Testis (tissue), 3 donors: ENCODE measurements around the gene FFAR3. TPM values are rescaled to one million over a fixed set of nuclear protein-coding genes. Genes with fewer than 3 reads are reported as not detected.
"Not testable (repeated sequence)": the region's sequence is repeated elsewhere in the genome, so short reads cannot be mapped to it uniquely, and the experiment has no call there.

Experiments
- DNase-seq: peaks from one replicate; pipeline ENCODE4 v3.0.0-alpha.2; 2019
- H3K27ac ChIP-seq, 2 donors: fragments of 200-600 bp; sonication (generic); one replicate each; pipeline ENCODE4 v1.5.1; 2019
- H3K27me3 ChIP-seq: fragments of 200-600 bp; sonication (generic); one replicate; pipeline ENCODE4 v1.5.1; 2019
- H3K36me3 ChIP-seq: fragments of 200-600 bp; sonication (generic); one replicate; pipeline ENCODE4 v1.5.1; 2017; ENCODE audit warnings: low read depth; ENCODE audit errors: missing control alignments
- H3K4me1 ChIP-seq: fragments of 200-600 bp; sonication (generic); one replicate; pipeline ENCODE4 v1.5.1; 2019
- H3K4me3 ChIP-seq, 2 donors: fragments of 200-600 bp; sonication (generic); one replicate each; pipeline ENCODE4 v1.5.1; 2017 to 2019
- H3K9me3 ChIP-seq: fragments of 200-600 bp; sonication (generic); one replicate; pipeline ENCODE4 v1.5.1; 2017
- CTCF ChIP-seq, 3 experiments: fragments of 450-650 bp in 2 of 3; fragments of 200-600 bp in 1 of 3; sonication (generic) in 1 of 3; IDR thresholded peaks; one replicate each; pipeline ENCODE4 v1.5.1; 2016 to 2019; ENCODE audit warnings: antibody characterized with exemption in 3 of 3, mild to moderate bottlenecking in 2 of 3, moderate library complexity in 1 of 3
- POLR2A ChIP-seq: fragments of 450-650 bp; IDR thresholded peaks from one replicate; pipeline ENCODE4 v1.6.1; 2017; ENCODE audit warnings: antibody characterized with exemption, mild to moderate bottlenecking, moderate library complexity
- WGBS, 2 donors: methylation state at CpG; one replicate each; pipeline ENCODE4 v1.1.5; 2018; 5-methylcytosine and 5-hydroxymethylcytosine counted together
- intact Hi-C: fragments of 100-400 bp; cut with DNase I; formaldehyde crosslinking; loops from one replicate; pipeline ENCODE4 v1.15.1; 2023; ENCODE audit warnings: low total_unique reads
- polyA plus RNA-seq: library from polyadenylated mRNA; stranded (reverse); fragments of 350-450 nt; fragmentation: Illumina TruSeq; extraction: RNeasy Lipid Tissue Mini Kit (QIAGEN cat#74804); gene quantifications from one replicate; pipeline ENCODE4 v1.2.3, GENCODE V29; 2014; ENCODE audit warnings: low read depth, low replicate concordance; ENCODE audit not compliant: insufficient read depth
- total RNA-seq, 2 donors: library from RNA; depleted of rRNA; stranded (reverse); fragments of >200 nt; gene quantifications; one replicate each; pipeline ENCODE4 v1.2.3, GENCODE V29; 2016

Gene FFAR3
- total and polyA plus RNA-seq, 3 donors from 2014 or later, result 0.25 to 0.47 TPM; not detected in 1

DNA sequence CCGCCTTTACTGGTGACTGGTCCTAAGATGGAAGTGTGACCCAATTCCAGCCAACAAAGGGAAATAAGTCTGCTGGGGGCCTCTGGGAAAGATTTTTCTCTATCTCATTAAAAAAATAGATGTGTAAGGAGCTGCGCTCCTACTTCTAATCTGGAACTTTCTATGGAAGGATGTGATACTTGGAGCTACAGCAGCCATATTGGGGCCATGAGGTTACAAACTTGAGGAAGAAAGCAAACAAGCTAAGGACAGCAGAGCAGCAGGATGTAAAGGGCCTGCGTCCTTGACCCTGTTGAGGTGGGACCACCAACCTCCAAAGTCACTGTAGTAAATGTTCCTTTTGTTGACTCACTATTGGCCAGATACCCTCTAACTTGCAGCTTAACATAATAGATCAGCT lies 20.1 kb downstream of the FFAR3 start:
- WGBS, 2 donors, result 96 to 97% methylated on average over 3 of the region's 3 CpGs
- no peak for TF ChIP-seq CTCF (IDR thresholded peaks at IDR 0.05)
- TF ChIP-seq POLR2A, result no peak
- Histone ChIP-seq H3K27me3 (no peaks in the 10 kb centered on the region), H3K36me3 (no peaks in the 10 kb centered on the region), H3K9me3 (no peaks in the 10 kb centered on the region), H3K27ac (no peak overlapping the region), H3K4me3 (no peak overlapping the region), H3K4me1 (no peaks in the 10 kb centered on the region)
- intact Hi-C loops, result no loop called here
- DNase-seq, result no peak

DNA sequence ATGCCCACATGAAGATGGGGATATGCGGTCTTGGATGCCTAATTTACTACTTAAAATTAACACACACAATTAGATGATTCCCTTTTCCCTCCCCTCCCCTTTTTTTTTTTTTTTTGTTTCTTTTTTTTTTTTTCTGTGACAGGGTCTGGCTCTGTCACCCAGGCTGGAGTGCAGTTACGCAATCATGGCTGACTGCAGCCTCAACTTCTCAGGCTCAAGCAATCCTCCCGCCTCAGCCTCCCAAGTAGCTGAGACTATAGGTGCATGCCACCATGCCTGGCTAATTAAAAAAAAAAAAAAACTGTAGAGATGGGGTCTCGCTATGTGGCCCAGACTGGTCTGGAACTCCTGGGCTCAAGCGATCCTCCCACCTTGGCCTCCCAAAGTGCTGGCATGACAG lies 21.3 kb downstream of the FFAR3 start:
- H3K27me3 ChIP-seq, H3K4me1 ChIP-seq, H3K4me3 ChIP-seq, H3K27ac ChIP-seq, H3K9me3 ChIP-seq, DNase-seq, H3K36me3 ChIP-seq, intact Hi-C loops: not testable (repeated sequence)
- 94 to 96% methylated on average over 5 of the region's 5 CpGs for WGBS, 2 donors

- WGBS, 2 donors, result 43 to 48% methylated on average over 1 of the region's 1 CpG
- no peak overlapping the region for H3K27ac ChIP-seq
- DNase-seq, result no peak
- no peaks in the 10 kb centered on the region for H3K36me3 ChIP-seq
- no peaks in the 10 kb centered on the region for H3K9me3 ChIP-seq
- no peaks in the 10 kb centered on the region for H3K4me1 ChIP-seq
- intact Hi-C loops, result no loop called here
- no peak overlapping the region for H3K4me3 ChIP-seq
- TF ChIP-seq CTCF (IDR thresholded peaks at IDR 0.05) (no peak), POLR2A (no peak)
- no peaks in the 10 kb centered on the region for H3K27me3 ChIP-seq
Observed at GRCh38 chr19:35379992-35380391, 21.7 kb downstream of the FFAR3 start.

DNA sequence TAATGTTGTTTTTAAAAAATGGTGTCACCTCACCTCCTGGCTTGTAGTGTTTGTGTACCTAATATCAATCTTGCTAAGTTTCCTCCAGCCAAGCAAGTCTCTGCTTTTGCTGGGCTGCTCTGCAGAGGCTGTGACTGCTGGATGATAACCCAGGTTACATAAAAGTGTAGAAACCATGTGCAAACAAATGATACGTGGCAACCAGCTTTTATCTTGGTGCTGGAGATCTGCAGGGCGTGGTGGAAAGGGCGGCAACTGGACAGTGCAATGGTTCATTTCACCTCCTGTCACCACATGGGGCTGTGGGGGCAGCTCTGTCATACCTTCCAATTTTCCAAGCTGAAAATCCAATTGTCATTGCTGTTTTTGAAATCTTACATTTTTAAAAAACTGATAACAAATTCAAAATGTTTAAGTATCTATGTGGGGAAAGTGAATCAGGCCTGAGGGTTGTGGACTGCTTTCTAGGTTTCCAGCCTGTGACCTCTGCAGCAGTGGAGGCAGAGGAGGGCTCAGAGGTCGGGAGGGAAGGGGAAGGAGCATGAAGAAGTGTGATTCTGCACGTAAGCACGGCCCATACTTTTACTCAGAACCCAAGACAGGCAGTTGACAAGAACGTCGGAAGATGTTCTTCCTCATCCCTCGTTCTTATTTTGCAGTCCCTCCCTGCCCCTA lies 22.3 kb downstream of the FFAR3 start:
- DNase-seq, result no peak
- TF ChIP-seq POLR2A (no peak), CTCF (IDR thresholded peaks at IDR 0.05) (no peak)
- H3K4me1 ChIP-seq, result no peaks in the 10 kb centered on the region
- no peak overlapping the region for H3K4me3 ChIP-seq
- H3K9me3 ChIP-seq, result no peaks in the 10 kb centered on the region
- no peaks in the 10 kb centered on the region for H3K27me3 ChIP-seq
- 64 to 74% methylated on average over 9 of the region's 9 CpGs for WGBS, 2 donors
- intact Hi-C loops, result no loop called here
- no peak overlapping the region for H3K27ac ChIP-seq
- H3K36me3 ChIP-seq, result no peaks in the 10 kb centered on the region

DNA sequence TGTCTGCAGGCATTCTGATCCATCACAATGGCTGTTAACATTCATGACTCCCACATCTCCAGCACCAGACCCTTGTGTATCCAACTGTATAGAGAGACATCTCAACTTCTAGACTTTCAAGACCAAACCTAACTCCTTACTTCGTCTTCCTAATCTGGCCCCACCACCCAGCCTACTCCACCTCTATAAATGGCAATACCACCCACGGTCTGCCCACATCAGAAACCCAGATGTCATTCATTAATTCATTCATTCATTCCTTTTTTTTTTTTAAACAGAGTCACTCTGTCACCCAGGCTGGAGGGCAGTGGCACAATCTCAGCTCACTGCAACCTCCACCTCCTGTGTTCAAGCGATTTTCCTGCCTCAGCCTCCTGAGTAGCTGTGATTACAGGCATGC lies 23.1 kb downstream of the FFAR3 start:
- Histone ChIP-seq H3K9me3 (no peaks in the 10 kb centered on the region), H3K36me3 (no peaks in the 10 kb centered on the region), H3K4me1 (no peaks in the 10 kb centered on the region), H3K4me3 (no peak overlapping the region), H3K27me3 (no peaks in the 10 kb centered on the region), H3K27ac (no peak overlapping the region)
- intact Hi-C loops, result no loop called here
- no peak for TF ChIP-seq POLR2A
- no peak for TF ChIP-seq CTCF (IDR thresholded peaks at IDR 0.05)
- 74 to 84% methylated on average over 3 of the region's 3 CpGs for WGBS, 2 donors
- no peak for DNase-seq
